Right ventricle myocardium superior (tissue), 1 donor: ENCODE data around the gene IRF2. TPM values are rescaled to one million over a fixed set of nuclear protein-coding genes. Genes with fewer than 3 reads are reported as not detected.

Source experiments
- ATAC-seq: fragments of 200-7000 bp; cut with Tn5 transposase; one replicate; pipeline ENCODE4 v1.9.1; 2020; ENCODE audit warnings: mild to moderate bottlenecking; ENCODE audit not compliant: poor library complexity
- DNase-seq: peaks from one replicate; pipeline ENCODE4 v3.0.0-alpha.2; 2020
- intact Hi-C: fragments of 100-400 bp; cut with DNase I; formaldehyde crosslinking; loops from one replicate; pipeline ENCODE4 v1.11.2; 2022
- total RNA-seq: library from RNA; stranded (reverse); fragmentation: NEBNext Ultra II Directional; extraction: Animal tissue kit (Norgen Biotek cat#: 25700); gene quantifications from one replicate; pipeline ENCODE4 v1.2.1, GENCODE V29; 2021
- donor health status: DM: no; HTN: yes; CAD: no; lungs with severe emphysema.

IRF2 gene
- total RNA-seq, 1 donor from 2014 or later, result 27.2 TPM

GRCh38 chr4:184364100-184364921 lies 110.0 kb downstream of the IRF2 start:
- DNase-seq, result no peak
- intact Hi-C loops, result no loop called here
- ATAC-seq, result no peak

GRCh38 chr4:184363258-184363657 lies 111.1 kb downstream of the IRF2 start:
- no peak for DNase-seq
- intact Hi-C loops, result no loop called here
- ATAC-seq, result no peak

- intact Hi-C loops, result no loop called here
- no peak for DNase-seq
- no peak for ATAC-seq
These were observed 112.0 kb downstream of the IRF2 start for GRCh38 chr4:184362396-184362795.

- DNase-seq (no peak), ATAC-seq (no peak)
- intact Hi-C loops, result no loop called here
These were observed 112.9 kb downstream of the IRF2 start for GRCh38 chr4:184361443-184361842.

- no peak for DNase-seq
- ATAC-seq, result no peak
- intact Hi-C loops, result no loop called here
These were observed 114.5 kb downstream of the IRF2 start for GRCh38 chr4:184359888-184360287.

- intact Hi-C loops, result no loop called here
- ATAC-seq (no peak), DNase-seq (no peak)
These were observed 115.7 kb downstream of the IRF2 start for GRCh38 chr4:184358521-184359232.

- intact Hi-C loops, result no loop called here
- ATAC-seq (no peak), DNase-seq (no peak)
These were observed 116.6 kb downstream of the IRF2 start for GRCh38 chr4:184357772-184358171.

GRCh38 chr4:184357165-184357564 lies 117.2 kb downstream of the IRF2 start:
- intact Hi-C loops, result no loop called here
- no peak for DNase-seq
- no peak for ATAC-seq

GRCh38 chr4:184356366-184356765 lies 118.0 kb downstream of the IRF2 start:
- DNase-seq (no peak), ATAC-seq (no peak)
- intact Hi-C loops, result no loop called here

GRCh38 chr4:184355857-184356256 lies 118.5 kb downstream of the IRF2 start:
- no peak for ATAC-seq
- DNase-seq, result no peak
- intact Hi-C loops, result no loop called here

GRCh38 chr4:184355111-184355604 lies 119.2 kb downstream of the IRF2 start:
- intact Hi-C loops, result no loop called here
- no peak for DNase-seq
- ATAC-seq, result peak; percentile 79

- no peak for ATAC-seq
- intact Hi-C loops, result loop anchor here (5.0 kb wide), 1 partner anchor 34 kb away; no protein-coding TSS in a partner anchor
- no peak for DNase-seq
These were observed 121.5 kb downstream of the IRF2 start for GRCh38 chr4:184352891-184353290.

- DNase-seq (no peak), ATAC-seq (no peak)
- intact Hi-C loops, result loop anchor here (5.0 kb wide), 1 partner anchor 35 kb away; no protein-coding TSS in a partner anchor
These were observed 122.5 kb downstream of the IRF2 start for GRCh38 chr4:184351560-184352451.

- DNase-seq (no peak), ATAC-seq (no peak)
- intact Hi-C loops, result loop anchor here (5.0 kb wide), 1 partner anchor 36 kb away; no protein-coding TSS in a partner anchor
These were observed 123.4 kb downstream of the IRF2 start for GRCh38 chr4:184350964-184351363.

GRCh38 chr4:184350213-184350817 lies 124.0 kb downstream of the IRF2 start:
- DNase-seq, result no peak
- no peak for ATAC-seq
- intact Hi-C loops, result loop anchor here (5.0 kb wide), 1 partner anchor 37 kb away; no protein-coding TSS in a partner anchor

- ATAC-seq (no peak), DNase-seq (no peak)
- intact Hi-C loops, result loop anchor here (5.0 kb wide), 1 partner anchor 38 kb away; no protein-coding TSS in a partner anchor
These were observed 124.9 kb downstream of the IRF2 start for GRCh38 chr4:184349283-184350039.
